AML-193 (cell line): ENCODE data around the gene TMEM151B.
"Not testable (repeated sequence)": the region's sequence is repeated elsewhere in the genome, so short reads cannot be mapped to it uniquely, and the experiment has no call there.

Experiments used
- DNase-seq, 2 experiments: peaks; one replicate each; lab custom pipeline; 2025; lab: John Stamatoyannopoulos, UW

TMEM151B gene

GRCh38 chr6:44304282-44305199, 34.3 kb downstream of the TMEM151B start:
- DNase-seq, result peak; percentile 26 to 33

DNA sequence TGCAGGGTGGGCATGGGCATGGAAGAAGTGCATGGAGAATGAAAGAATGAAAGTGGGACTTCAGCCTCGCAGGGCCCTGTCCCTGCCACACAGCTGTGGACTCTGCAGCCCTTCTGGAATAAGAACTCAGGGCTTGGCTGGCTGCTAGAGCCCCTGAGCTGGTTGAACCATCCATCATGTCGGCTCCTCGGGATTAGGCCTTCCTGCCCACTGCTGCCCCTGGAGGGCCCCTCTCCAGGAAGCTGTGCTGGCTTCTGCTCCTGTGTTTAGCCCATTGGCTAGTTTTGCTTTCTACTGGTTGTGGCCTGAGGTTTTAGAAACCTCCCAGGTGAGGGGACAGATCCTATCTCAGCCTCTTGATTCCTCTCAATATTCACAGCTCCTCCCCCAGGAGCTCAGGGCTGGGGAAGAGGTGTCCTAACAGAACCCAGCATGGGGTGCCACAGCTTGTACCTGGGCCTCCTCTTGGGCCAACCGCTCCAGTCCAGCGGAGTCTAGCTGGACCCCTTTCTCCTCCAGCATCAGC, 35.0 kb downstream of the TMEM151B start:
- DNase-seq, result no peak

GRCh38 chr6:44306710-44307109, 36.5 kb downstream of the TMEM151B start:
- no peak for DNase-seq

DNA sequence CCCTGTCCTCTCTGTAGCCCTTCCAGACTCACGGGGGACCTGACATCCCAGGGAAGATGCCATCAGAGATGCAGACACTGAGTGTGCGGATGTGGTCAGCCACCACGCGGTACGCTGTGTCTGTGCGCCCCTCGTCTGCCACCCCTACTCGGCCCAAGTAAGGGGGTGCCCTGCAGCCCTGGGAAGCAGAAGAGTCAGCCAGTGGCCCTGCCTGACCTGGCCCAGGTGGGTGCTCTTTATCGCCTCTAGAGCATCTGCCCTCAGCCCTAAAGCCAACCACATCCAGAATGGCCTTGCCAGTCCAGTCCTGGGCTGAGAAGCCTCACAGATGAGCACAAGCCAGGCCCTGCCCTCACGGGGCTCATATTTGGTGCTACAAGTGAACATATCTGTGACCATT, 37.0 kb downstream of the TMEM151B start:
- DNase-seq, result no peak

DNA sequence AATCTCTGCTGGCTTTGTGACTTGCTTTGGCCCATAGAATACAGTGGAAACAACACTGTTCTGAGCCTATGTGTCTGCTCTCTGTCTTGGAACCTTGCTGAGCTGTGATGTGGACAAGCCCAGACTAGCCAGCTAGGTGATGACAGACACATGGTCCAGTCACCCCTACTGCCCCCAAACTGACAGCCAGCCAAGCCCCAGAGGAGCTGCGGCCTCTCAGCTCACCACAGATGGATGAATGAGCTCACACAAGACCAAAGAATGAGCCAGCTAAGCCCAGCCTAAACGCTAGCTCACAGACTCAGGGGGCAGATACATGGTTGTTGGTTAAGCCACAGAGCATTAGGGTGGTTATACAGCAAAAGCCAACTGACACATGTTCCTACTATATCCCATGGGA, 38.8 kb downstream of the TMEM151B start:
- DNase-seq, result no peak

GRCh38 chr6:44309631-44310030, 39.4 kb downstream of the TMEM151B start:
- no peak for DNase-seq

- no peak for DNase-seq
Observed at GRCh38 chr6:44310241-44310640, 40.0 kb downstream of the TMEM151B start.

GRCh38 chr6:44311304-44311703, 41.1 kb downstream of the TMEM151B start:
- DNase-seq, result no peak

- DNase-seq, result no peak
Observed at GRCh38 chr6:44311767-44312166, 41.5 kb downstream of the TMEM151B start.

DNA sequence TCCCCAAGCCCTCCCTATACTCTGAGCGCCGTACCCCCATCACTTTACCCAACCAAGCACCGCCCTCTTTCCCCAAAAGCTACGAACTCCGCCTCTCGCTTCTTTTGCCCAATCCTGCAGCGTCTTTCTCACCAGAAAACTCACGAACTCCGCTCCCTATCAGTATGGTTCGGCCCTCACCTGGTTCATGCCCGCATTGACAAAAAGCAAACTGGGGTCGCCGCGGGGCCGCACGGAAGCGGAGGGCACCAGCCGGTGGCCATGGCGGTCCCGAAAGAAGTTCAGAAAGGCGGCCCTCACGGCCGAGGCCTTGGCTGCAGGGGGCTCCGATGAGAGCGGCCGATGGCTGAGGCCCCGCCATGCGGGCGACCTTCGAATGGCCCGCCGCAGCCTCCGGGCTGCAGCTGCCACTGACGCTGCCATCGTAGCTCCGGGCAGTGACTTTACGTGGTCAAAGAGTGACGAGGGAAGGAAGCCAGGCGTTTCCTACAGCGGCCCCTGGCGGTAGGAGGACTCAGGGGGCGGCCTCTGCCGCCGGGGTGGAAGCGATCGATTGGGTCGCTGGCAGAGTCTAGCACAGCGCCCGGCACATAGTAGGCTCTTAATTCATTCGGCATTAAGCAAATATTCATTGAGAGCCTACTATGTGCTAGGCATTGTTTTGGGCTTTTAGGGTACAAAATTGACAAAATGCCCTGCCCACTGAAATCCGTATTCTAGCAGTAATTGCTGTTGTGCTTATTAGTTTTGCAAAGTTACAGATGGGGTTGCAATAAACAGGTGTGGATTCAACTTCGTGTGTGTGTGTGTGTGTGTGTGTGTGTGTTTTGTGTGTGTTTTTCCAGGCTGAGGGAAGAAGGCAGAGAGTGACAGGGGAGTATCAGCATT, 42.9 kb downstream of the TMEM151B start, which contains the start of gene AARS2:
Gene AARS2 (minus strand): TSS at position 447 of the 888 bp plus-strand sequence. CDS start 24 bp downstream, at position 423.
- DNase-seq, result peak; percentile 88 to 89

DNA sequence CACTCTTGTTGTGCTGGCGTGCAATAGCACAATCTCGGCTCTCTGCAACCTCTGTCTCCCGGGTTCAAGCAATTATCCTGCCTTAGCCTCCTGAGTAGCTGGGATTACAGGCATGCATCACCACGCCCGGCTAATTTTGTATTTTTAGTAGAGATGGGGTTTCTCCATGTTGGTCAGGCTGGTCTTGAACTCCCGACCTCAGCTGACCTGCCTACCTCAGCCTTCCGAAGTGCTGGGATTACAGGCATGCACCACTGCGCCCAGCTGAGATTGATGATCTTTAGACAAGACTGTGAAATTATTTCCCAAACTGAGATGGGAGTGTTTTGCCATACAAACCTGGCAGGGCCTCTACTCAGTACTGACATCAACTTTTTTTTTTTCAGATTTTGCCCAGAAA, 44.4 kb downstream of the TMEM151B start:
- DNase-seq, result not testable (repeated sequence)

GRCh38 chr6:44315516-44315915, 45.3 kb downstream of the TMEM151B start:
- no peak for DNase-seq

DNA sequence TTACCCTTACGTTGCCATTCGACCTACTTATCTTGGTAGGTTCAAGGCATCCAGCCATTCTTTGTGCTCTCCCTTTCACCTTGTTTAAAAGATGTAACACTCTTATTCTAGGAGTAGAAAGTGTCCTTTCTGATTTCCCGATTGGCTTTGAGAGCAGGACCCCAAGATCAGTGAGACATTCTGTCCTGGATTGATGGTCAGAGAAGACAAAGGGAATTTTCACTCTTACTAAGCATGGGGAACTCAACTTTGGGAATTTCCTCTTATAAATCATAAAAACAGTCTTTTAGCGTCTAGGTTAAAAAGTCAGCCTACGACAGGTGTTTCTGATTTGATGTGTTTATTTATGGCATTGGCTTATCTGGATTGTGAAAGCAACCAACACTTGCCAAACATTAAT, 45.7 kb downstream of the TMEM151B start:
- no peak for DNase-seq

GRCh38 chr6:44316481-44316880, 46.2 kb downstream of the TMEM151B start:
- DNase-seq, result no peak

GRCh38 chr6:44317136-44317631, 46.9 kb downstream of the TMEM151B start:
- DNase-seq, result not testable (repeated sequence)

DNA sequence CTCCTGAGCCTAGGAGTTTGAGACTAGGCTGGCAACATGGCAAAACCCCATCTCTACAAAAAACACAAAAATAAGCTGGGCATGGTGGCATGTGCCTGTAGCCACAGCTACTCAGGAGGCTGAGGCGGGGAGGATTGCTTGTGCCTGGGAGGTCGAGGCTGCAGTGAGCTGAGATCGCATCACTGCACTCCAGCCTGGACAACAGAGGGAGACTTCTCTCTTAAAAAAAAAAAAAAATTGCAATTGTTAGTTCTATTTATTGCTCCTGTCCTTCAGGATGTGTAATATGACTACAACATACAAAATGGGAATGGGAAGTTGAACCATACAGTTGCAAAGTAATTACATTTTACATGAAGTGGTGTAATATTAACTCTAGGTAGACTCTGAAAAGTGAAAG, 51.0 kb downstream of the TMEM151B start:
- DNase-seq, result no peak

DNA sequence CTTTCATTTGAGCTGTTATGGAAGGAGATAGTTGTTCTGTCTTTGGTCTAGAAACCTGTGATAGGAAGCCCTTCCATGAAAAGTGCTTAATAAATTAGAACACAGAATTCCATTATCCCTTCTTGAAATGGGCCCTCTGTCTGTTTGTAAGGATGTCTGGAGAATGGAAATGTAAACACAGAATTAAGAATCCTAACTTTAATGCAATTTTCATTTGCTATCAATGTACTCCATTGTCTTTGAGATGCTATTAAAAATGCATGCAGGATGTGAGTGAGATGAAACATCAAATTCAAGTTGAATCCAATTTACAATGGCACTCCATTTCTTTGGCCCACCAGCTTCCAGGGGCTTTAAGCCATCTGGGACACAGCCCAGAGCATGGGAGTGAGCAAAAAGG, 56.8 kb downstream of the TMEM151B start:
- no peak for DNase-seq

- no peak for DNase-seq
Observed at GRCh38 chr6:44327760-44328159, 57.5 kb downstream of the TMEM151B start.

- not testable (repeated sequence) for DNase-seq
Observed at GRCh38 chr6:44328203-44328602, 58.0 kb downstream of the TMEM151B start.

GRCh38 chr6:44329858-44330257, 59.6 kb downstream of the TMEM151B start:
- DNase-seq, result no peak

GRCh38 chr6:44332585-44332984, 62.3 kb downstream of the TMEM151B start:
- no peak for DNase-seq

- no peak for DNase-seq
Observed at GRCh38 chr6:44333273-44333919, 63.1 kb downstream of the TMEM151B start.
